ENCODE results near the gene FANK1. TPM values are rescaled to one million over a fixed set of nuclear protein-coding genes. Genes with fewer than 3 reads are reported as not detected.

Gene FANK1
- total and polyA plus RNA-seq, 2 experiments from 2014 or later: 2.9 to 6.0 TPM

- no peak overlapping the region for H2AFZ ChIP-seq
- H3K36me3 ChIP-seq (replicated peaks; ENCODE audit: insufficient read depth, low read depth): no peaks in the 10 kb centered on the region
- no peaks in the 10 kb centered on the region for H3K9me2 ChIP-seq (replicated peaks; ENCODE audit: insufficient read depth)
- no peaks in the 10 kb centered on the region for H4K20me1 ChIP-seq (ENCODE audit: insufficient read depth, poor library complexity, severe bottlenecking)
- H3K4me2 ChIP-seq: no peak overlapping the region
- H3K27ac ChIP-seq: no peak overlapping the region
- no peaks in the 10 kb centered on the region for H3K27me3 ChIP-seq
- no peak for DNase-seq (ENCODE audit: low spot score)
- H3K9me3 ChIP-seq (ENCODE audit: low read depth): no peaks in the 10 kb centered on the region
- TF ChIP-seq EZH2phosphoT487 (IDR thresholded peaks at IDR 0.05; ENCODE audit: low read depth, severe bottlenecking, unreplicated experiment): no peak
- TF ChIP-seq, protein P1, sequence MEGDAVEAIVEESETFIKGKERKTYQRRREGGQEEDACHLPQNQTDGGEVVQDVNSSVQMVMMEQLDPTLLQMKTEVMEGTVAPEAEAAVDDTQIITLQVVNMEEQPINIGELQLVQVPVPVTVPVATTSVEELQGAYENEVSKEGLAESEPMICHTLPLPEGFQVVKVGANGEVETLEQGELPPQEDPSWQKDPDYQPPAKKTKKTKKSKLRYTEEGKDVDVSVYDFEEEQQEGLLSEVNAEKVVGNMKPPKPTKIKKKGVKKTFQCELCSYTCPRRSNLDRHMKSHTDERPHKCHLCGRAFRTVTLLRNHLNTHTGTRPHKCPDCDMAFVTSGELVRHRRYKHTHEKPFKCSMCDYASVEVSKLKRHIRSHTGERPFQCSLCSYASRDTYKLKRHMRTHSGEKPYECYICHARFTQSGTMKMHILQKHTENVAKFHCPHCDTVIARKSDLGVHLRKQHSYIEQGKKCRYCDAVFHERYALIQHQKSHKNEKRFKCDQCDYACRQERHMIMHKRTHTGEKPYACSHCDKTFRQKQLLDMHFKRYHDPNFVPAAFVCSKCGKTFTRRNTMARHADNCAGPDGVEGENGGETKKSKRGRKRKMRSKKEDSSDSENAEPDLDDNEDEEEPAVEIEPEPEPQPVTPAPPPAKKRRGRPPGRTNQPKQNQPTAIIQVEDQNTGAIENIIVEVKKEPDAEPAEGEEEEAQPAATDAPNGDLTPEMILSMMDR (IDR thresholded peaks at IDR 0.05; ENCODE audit: poor library complexity): no peak
- no peak overlapping the region for H3K4me3 ChIP-seq
- H3K4me1 ChIP-seq (ENCODE audit: insufficient read depth): peaks cover 20% of the 10 kb centered on the region
- H3K79me2 ChIP-seq: no peaks in the 10 kb centered on the region
- WGBS (ENCODE audit: low lambda C conversion rate, missing lambda C conversion rate): 93% methylated on average over 8 of the region's 8 CpGs
Observed at GRCh38 chr10:126057494-126057893, 161.1 kb downstream of the FANK1 start.

- Histone ChIP-seq H3K36me3 (replicated peaks; ENCODE audit: insufficient read depth, low read depth) (no peaks in the 10 kb centered on the region), H4K20me1 (ENCODE audit: insufficient read depth, poor library complexity, severe bottlenecking) (no peaks in the 10 kb centered on the region), H3K4me1 (ENCODE audit: insufficient read depth) (peaks cover 25% of the 10 kb centered on the region), H3K4me2 (peak overlapping the region; percentile 41), H3K27me3 (no peaks in the 10 kb centered on the region), H2AFZ (peak overlapping the region; percentile 6), H3K9me3 (ENCODE audit: low read depth) (no peaks in the 10 kb centered on the region), H3K27ac (peak overlapping the region; percentile 4), H3K79me2 (no peaks in the 10 kb centered on the region), H3K4me3 (no peak overlapping the region), H3K9me2 (replicated peaks; ENCODE audit: insufficient read depth) (no peaks in the 10 kb centered on the region)
- WGBS (ENCODE audit: low lambda C conversion rate, missing lambda C conversion rate): 46% methylated on average over 6 of the region's 6 CpGs
- TF ChIP-seq, protein P1 (IDR thresholded peaks at IDR 0.05; ENCODE audit: poor library complexity): no peak
- no peak for TF ChIP-seq EZH2phosphoT487 (IDR thresholded peaks at IDR 0.05; ENCODE audit: low read depth, severe bottlenecking, unreplicated experiment)
- no peak for DNase-seq (ENCODE audit: low spot score)
Observed at GRCh38 chr10:126058104-126058503, 161.7 kb downstream of the FANK1 start.

DNA sequence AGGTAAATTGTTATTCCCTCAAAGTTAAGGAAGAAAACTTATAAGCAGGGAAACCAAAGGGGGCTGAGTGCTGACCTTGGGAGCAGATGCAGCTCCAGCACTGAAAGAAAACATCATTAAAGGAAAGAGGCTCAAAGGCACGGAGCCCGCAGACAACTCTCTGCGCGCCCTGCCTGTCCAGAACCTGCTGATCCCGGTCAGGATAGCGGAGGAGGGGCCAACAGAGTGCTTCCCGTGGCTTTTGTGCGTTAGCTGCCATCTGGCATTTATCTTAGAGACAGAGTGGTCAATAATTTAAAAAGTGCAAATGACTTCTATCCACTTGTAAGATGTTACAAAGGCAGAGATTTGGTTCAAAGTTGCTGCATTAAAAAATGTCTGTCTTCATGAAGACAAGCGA lies 162.1 kb downstream of the FANK1 start:
- H3K27ac ChIP-seq: peak overlapping the region; percentile 4
- no peak overlapping the region for H3K4me3 ChIP-seq
- DNase-seq (ENCODE audit: low spot score): no peak
- H3K27me3 ChIP-seq: no peaks in the 10 kb centered on the region
- peak overlapping the region; percentile 41 for H3K4me2 ChIP-seq
- no peaks in the 10 kb centered on the region for H3K79me2 ChIP-seq
- H3K9me3 ChIP-seq (ENCODE audit: low read depth): no peaks in the 10 kb centered on the region
- TF ChIP-seq EZH2 (IDR thresholded peaks at IDR 0.05; ENCODE audit: borderline replicate concordance) (no peak), EZH2phosphoT487 (IDR thresholded peaks at IDR 0.05; ENCODE audit: low read depth, severe bottlenecking, unreplicated experiment) (no peak)
- TF ChIP-seq, protein P1 (IDR thresholded peaks at IDR 0.05; ENCODE audit: poor library complexity): no peak
- H3K4me1 ChIP-seq (ENCODE audit: insufficient read depth): peaks cover 25% of the 10 kb centered on the region
- H3K36me3 ChIP-seq (replicated peaks; ENCODE audit: insufficient read depth, low read depth): no peaks in the 10 kb centered on the region
- no peaks in the 10 kb centered on the region for H3K9me2 ChIP-seq (replicated peaks; ENCODE audit: insufficient read depth)
- no peaks in the 10 kb centered on the region for H4K20me1 ChIP-seq (ENCODE audit: insufficient read depth, poor library complexity, severe bottlenecking)
- WGBS (ENCODE audit: low lambda C conversion rate, missing lambda C conversion rate): 24% methylated on average over 9 of the region's 9 CpGs
- peak overlapping the region; percentile 6 for H2AFZ ChIP-seq

Small RNA genes within 50 kb of the gene (small RNA-seq; reads per million reads assigned to genes)
- gene GNG10P1 (not detected), gene RF00017 (not detected), gene RNU2-42P (not detected)

Other genes starting within 250 kb of the FANK1 start
- gene TEX36, start 213.4 kb upstream of the FANK1 start, total RNA-seq: not detected in 2 replicates
- gene TEX36, start 213.4 kb upstream of the FANK1 start, polyA plus RNA-seq: not detected in 2 replicates
- 27.3 and 28.9 TPM in 2 replicates for gene EDRF1, start 176.9 kb upstream of the FANK1 start, total RNA-seq
- 10.1 and 11.4 TPM in 2 replicates for gene EDRF1, start 176.9 kb upstream of the FANK1 start, polyA plus RNA-seq
- not detected in 2 replicates for gene MMP21, start 120.7 kb upstream of the FANK1 start, total RNA-seq
- gene MMP21, start 120.7 kb upstream of the FANK1 start, polyA plus RNA-seq: 0.21 and 0.22 TPM in 2 replicates
- gene UROS, start 73.3 kb upstream of the FANK1 start, total RNA-seq: 52.9 and 55.7 TPM in 2 replicates
- 73.1 and 80.4 TPM in 2 replicates for gene UROS, start 73.3 kb upstream of the FANK1 start, polyA plus RNA-seq
- gene BCCIP, start 73.0 kb upstream of the FANK1 start, total RNA-seq: 45.0 and 51.5 TPM in 2 replicates
- 63.2 and 65.8 TPM in 2 replicates for gene BCCIP, start 73.0 kb upstream of the FANK1 start, polyA plus RNA-seq
- gene DHX32, start 15.3 kb upstream of the FANK1 start, total RNA-seq: 47.1 and 50.8 TPM in 2 replicates
- gene DHX32, start 15.3 kb upstream of the FANK1 start, polyA plus RNA-seq: 35.8 and 40.6 TPM in 2 replicates